Ovary (tissue), 3 donors: ENCODE results near the gene KHDRBS1.

Experiments
- EP300 ChIP-seq: sonication (generic); formaldehyde crosslinking; IDR thresholded peaks from one replicate; pipeline ENCODE4 v1.6.1; 2017; ENCODE audit warnings: antibody characterized with exemption
- POLR2A ChIP-seq: fragments of 450-650 bp; IDR thresholded peaks from one replicate; pipeline ENCODE4 v1.6.1; 2017; ENCODE audit warnings: antibody characterized with exemption, mild to moderate bottlenecking, moderate library complexity
- TF ChIP-seq, protein P1 (sequence below), 3 donors: fragments of 450-650 bp in 2 of 3; fragments of 200-600 bp in 1 of 3; IDR thresholded peaks; one replicate each; pipeline versions ENCODE4 v1.5.1 to v1.8.0; 2016 to 2022; ENCODE audit warnings: antibody characterized with exemption in 3 of 3, mild to moderate bottlenecking in 1 of 3
- donor health status: DM: no; HTN: no; CAD: no.

DNA sequence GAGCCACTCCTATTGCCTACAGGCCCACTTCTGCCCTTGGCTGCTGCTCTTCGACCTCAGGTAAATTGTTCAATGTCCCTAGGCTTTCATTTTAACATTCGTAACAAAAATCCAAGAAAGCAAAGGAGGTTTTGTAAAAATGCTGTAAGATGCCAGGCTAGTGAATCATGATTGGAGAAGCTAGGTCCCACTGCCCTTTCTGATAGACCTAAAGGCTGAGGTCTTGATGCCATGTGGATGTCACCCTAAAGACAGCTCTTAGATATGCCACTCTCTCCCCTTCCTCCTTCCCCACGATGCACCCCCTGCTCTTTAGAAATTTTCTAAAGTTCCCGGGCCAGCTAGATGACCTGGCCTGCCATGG is 49.2 kb downstream of the KHDRBS1 start:
- TF ChIP-seq POLR2A: no peak
- TF ChIP-seq, protein P1, sequence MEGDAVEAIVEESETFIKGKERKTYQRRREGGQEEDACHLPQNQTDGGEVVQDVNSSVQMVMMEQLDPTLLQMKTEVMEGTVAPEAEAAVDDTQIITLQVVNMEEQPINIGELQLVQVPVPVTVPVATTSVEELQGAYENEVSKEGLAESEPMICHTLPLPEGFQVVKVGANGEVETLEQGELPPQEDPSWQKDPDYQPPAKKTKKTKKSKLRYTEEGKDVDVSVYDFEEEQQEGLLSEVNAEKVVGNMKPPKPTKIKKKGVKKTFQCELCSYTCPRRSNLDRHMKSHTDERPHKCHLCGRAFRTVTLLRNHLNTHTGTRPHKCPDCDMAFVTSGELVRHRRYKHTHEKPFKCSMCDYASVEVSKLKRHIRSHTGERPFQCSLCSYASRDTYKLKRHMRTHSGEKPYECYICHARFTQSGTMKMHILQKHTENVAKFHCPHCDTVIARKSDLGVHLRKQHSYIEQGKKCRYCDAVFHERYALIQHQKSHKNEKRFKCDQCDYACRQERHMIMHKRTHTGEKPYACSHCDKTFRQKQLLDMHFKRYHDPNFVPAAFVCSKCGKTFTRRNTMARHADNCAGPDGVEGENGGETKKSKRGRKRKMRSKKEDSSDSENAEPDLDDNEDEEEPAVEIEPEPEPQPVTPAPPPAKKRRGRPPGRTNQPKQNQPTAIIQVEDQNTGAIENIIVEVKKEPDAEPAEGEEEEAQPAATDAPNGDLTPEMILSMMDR (IDR thresholded peaks at IDR 0.05): no peak
- no peak for TF ChIP-seq EP300
